Left ventricle myocardium inferior (tissue), 1 donor: Measurements from ENCODE around the gene SPINK8. TPM values are rescaled to one million over a fixed set of nuclear protein-coding genes. Genes with fewer than 3 reads are reported as not detected.
"Not testable (repeated sequence)": the region's sequence is repeated elsewhere in the genome, so short reads cannot be mapped to it uniquely, and the experiment has no call there.

ENCODE experiments used
- DNase-seq: peaks from one replicate; pipeline ENCODE4 v3.0.0-alpha.2; 2020
- H3K27ac ChIP-seq: fragments of 200-600 bp; replicated peaks from 2 replicates; pipeline ENCODE4 v1.8.0; 2021
- H3K27me3 ChIP-seq: fragments of 200-600 bp; 2 replicates; pipeline ENCODE4 v1.8.0; 2021; ENCODE audit warnings: low read depth
- H3K36me3 ChIP-seq: fragments of 200-600 bp; 2 replicates; pipeline ENCODE4 v1.8.0; 2021
- H3K4me1 ChIP-seq: fragments of 200-600 bp; 2 replicates; pipeline ENCODE4 v1.8.0; 2021
- H3K4me3 ChIP-seq: fragments of 200-600 bp; 2 replicates; pipeline ENCODE4 v1.8.0; 2021; ENCODE audit warnings: mild to moderate bottlenecking, moderate library complexity
- H3K9me3 ChIP-seq: fragments of 200-600 bp; replicated peaks from 2 replicates; pipeline ENCODE4 v1.8.0; 2021
- intact Hi-C: fragments of 100-400 bp; cut with micrococcal nuclease; formaldehyde crosslinking; loops from one replicate; pipeline ENCODE4 v1.11.0; 2022
- long read RNA-seq: library from polyadenylated mRNA; unstranded; transcript quantifications from one replicate; pipeline ENCODE4 v2.0.0, GENCODE V29; 2021
- total RNA-seq: library from RNA; stranded (reverse); fragmentation: NEBNext Ultra II Directional; extraction: Animal tissue kit (Norgen Biotek cat#: 25700); gene quantifications from one replicate; pipeline ENCODE4 v1.2.1, GENCODE V29; 2021
- TF ChIP-seq, protein P1 (sequence below): fragments of 200-600 bp; IDR thresholded peaks from 2 replicates; pipeline ENCODE4 v1.8.0; 2021; ENCODE audit warnings: antibody characterized with exemption, mild to moderate bottlenecking, borderline replicate concordance
- donor health status: DM: no; HTN: yes; CAD: no; lungs with severe emphysema.

SPINK8 gene
- total RNA-seq, result not detected
- long read RNA-seq, result 0 reads

DNA sequence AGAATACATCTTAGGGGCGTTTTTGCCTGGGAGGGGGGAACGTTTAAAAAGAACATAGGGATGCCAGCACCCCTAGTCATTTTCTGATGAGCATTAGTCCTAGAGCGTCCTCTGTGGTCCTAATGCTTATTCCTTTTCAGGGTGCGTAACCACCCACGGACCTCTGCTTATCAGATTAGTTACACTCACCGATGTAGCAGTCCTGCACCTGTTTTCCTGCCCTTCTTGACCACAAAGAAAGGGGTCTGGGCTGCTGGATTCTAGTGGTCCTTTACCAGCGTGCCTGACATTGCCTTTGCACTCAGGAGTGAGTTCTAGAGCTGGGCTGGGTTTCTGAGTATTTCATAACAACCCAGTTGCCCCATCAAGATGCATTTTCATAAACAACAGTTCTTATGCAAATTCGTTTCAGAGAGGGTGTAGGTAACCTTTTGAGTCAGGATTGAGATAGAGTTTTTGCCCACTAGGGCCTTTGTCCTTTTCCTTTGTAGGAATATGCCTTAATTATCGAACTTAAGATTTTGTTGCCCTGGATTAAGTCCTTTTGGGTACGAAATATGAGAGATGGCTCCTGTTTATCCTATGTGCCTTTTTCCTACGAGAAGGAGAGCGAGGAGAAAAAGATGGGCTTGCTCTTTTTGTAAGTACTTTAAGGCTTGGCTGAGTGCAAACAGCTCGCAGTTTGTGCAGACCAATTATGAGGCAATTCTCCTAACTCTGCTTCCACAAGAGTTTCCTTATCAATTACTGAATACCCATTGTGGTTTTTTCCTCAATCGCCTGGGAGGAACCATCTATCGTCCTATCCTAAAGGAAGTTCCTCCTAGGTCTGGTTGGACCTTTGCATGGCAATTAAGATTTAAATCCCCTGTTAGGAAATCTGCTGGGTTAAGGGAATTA, at the start of gene SPINK8:
Gene SPINK8, minus strand, starts transcription at position 316 of the 900 bp plus-strand sequence. CDS start 5,320 bp downstream, outside the sequence.
- DNase-seq, intact Hi-C loops, H3K4me3 ChIP-seq, H3K27ac ChIP-seq, H3K4me1 ChIP-seq, H3K36me3 ChIP-seq: not testable (repeated sequence)
- peaks cover 10% of the 10 kb centered on the region for H3K27me3 ChIP-seq
- H3K9me3 ChIP-seq, result peaks cover 18% of the 10 kb centered on the region

DNA sequence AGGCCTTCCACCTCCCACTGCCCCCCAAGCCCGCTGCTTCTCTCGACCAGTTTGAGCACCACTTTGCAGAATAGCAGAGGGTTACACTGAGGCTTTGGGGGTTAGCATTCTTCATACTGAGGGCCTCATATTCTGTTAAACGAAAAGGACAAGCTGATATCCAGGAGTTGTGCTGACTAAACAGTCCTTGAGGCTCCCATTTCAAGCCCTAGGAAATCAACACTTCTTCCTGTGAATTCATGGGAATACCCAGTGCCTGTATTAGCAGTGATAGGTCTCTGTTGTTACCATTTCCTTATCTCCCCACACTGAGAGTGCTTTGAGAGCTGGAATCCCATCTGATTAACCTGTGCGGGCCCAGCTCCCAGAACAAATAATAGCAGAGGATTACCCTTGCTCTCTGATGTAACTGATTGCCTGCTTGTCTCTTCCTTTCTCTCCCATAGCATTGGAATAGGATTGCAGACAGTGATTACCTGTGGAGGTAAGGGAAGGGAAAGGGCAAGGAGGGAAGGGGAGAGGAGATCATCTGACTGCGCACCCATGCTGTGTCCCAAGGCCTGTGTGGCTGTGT, 39.5 kb upstream of the SPINK8 start:
- H3K4me3 ChIP-seq, result no peak overlapping the region
- no peaks in the 10 kb centered on the region for H3K36me3 ChIP-seq
- no peaks in the 10 kb centered on the region for H3K9me3 ChIP-seq
- TF ChIP-seq, protein P1, sequence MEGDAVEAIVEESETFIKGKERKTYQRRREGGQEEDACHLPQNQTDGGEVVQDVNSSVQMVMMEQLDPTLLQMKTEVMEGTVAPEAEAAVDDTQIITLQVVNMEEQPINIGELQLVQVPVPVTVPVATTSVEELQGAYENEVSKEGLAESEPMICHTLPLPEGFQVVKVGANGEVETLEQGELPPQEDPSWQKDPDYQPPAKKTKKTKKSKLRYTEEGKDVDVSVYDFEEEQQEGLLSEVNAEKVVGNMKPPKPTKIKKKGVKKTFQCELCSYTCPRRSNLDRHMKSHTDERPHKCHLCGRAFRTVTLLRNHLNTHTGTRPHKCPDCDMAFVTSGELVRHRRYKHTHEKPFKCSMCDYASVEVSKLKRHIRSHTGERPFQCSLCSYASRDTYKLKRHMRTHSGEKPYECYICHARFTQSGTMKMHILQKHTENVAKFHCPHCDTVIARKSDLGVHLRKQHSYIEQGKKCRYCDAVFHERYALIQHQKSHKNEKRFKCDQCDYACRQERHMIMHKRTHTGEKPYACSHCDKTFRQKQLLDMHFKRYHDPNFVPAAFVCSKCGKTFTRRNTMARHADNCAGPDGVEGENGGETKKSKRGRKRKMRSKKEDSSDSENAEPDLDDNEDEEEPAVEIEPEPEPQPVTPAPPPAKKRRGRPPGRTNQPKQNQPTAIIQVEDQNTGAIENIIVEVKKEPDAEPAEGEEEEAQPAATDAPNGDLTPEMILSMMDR, result no peak
- H3K27ac ChIP-seq, result no peak overlapping the region
- DNase-seq, result no peak
- intact Hi-C loops, result no loop called here
- H3K4me1 ChIP-seq, result no peaks in the 10 kb centered on the region
- no peaks in the 10 kb centered on the region for H3K27me3 ChIP-seq

DNA sequence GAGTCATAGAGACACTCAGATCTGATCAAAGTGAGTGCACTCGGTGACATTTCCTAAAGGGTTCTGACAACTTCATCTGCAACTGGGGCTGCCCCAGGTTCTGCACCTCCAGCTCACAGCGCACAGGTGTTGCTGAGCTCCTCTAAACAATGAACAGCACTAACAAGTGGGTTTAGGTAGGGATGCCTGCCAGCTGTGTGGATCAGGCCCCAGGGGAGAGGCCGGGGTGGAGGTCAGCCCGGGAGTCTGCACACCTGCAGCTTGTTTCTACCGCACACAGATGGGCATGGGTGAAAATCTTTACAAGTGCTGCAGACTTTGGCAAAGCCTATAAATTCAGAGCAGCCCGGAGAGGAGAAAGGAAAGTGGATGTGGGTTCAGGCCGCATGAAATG, 38.9 kb upstream of the SPINK8 start:
- DNase-seq, result no peak
- Histone ChIP-seq H3K27me3 (no peaks in the 10 kb centered on the region), H3K4me1 (no peaks in the 10 kb centered on the region), H3K4me3 (no peak overlapping the region), H3K27ac (no peak overlapping the region), H3K36me3 (no peaks in the 10 kb centered on the region), H3K9me3 (no peaks in the 10 kb centered on the region)
- intact Hi-C loops, result no loop called here
- TF ChIP-seq, protein P1, result no peak

DNA sequence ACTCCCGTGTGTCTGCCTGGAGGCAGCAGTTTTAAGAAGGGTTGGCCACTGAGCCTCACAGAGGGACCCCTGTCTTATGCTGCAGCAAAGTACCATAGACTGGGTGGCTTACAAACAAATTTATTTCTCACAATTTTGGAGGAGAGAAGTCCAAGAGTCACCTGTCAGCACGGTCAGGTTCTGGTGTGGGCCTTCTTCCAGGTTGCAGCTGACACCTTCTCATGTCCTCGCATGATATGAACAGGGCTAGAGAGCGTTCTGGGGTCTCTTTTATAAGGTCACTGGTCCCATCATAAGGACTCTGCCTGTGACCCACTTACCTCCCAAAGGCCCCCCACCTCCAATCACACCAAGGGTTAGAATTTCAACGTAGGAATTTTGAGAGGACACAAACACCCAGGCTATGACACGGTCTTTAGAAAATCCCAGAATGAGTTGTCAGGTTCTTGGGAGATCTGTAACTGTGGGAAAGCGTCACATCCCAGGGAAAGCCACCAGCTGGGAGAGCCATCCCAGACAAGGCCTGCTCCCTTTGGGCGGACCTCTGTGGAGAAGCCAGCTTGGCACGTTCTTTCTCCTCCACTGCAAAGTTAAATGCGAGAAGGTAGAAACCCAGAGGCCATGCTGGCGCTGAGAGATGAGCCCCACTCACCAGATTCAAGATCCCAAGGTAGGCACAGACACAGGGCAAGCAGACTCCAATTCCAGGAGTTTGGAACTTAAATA, 38.4 kb upstream of the SPINK8 start, which contains the start of gene FBXW12:
Gene FBXW12, plus strand, starts transcription at position 569 of the 726 bp plus-strand sequence. CDS start 549 bp downstream, outside the sequence.
- no peaks in the 10 kb centered on the region for H3K9me3 ChIP-seq
- H3K36me3 ChIP-seq, result no peaks in the 10 kb centered on the region
- H3K4me3 ChIP-seq, result no peak within 1 kb of the TSS
- no peak within 1 kb of the TSS for H3K27ac ChIP-seq
- intact Hi-C loops, result no loop called here
- H3K4me1 ChIP-seq, result no peaks in the 10 kb centered on the region
- no peak for DNase-seq
- TF ChIP-seq, protein P1, result no peak
- no peaks in the 10 kb centered on the region for H3K27me3 ChIP-seq

DNA sequence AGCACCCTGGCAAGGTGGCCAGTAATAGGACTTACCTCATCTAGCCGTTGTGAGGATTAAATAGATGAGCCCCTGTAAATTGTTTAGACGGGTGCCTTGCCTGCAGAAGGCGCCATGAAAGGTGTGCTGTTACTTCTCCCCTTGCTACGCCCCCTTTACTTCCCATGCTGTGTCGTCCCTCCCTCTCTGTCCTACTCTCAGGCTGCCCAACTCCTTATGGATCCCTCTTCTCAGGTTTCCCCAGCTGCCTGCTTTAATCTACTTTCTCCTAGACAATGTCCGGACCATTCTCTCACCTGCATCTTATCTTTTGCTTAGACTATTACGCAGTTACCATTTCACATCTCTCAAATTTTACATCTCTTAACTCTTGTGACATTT, 36.9 kb upstream of the SPINK8 start:
- no peaks in the 10 kb centered on the region for H3K27me3 ChIP-seq
- TF ChIP-seq, protein P1, result no peak
- no peaks in the 10 kb centered on the region for H3K36me3 ChIP-seq
- H3K9me3 ChIP-seq, result no peaks in the 10 kb centered on the region
- no peak overlapping the region for H3K27ac ChIP-seq
- intact Hi-C loops, result no loop called here
- no peak for DNase-seq
- no peak overlapping the region for H3K4me3 ChIP-seq
- no peaks in the 10 kb centered on the region for H3K4me1 ChIP-seq
